ENCODE measurements around the gene OR8I2. TPM values are rescaled to one million over a fixed set of nuclear protein-coding genes. Genes with fewer than 3 reads are reported as not detected.
"Not testable (repeated sequence)": the region's sequence is repeated elsewhere in the genome, so short reads cannot be mapped to it uniquely, and the experiment has no call there.

The OR8I2 gene
- total and polyA plus RNA-seq, 2 donors from 2014 or later, result not detected

GRCh38 chr11:56103210-56103737 is 10.2 kb downstream of the OR8I2 start, which contains the start of gene OR8H2:
Gene OR8H2 (plus strand): TSS chr11:56103687. CDS start chr11:56105043, 1,356 bp downstream.
- intact Hi-C loops (cut with DNase I), result no loop called here
- peak; percentile 97 for FAIRE-seq
- H3K4me1 ChIP-seq (ENCODE audit: control insufficient read depth in 2 of 3, insufficient read depth in 2 of 3, low read depth in 1 of 3, low read length in 3 of 3), result no peaks in the 10 kb centered on the region
- peaks cover 0 to 2% (median 0%) of the 10 kb centered on the region in 3 donors for H3K9me3 ChIP-seq (ENCODE audit: control insufficient read depth in 2 of 3, insufficient read depth in 1 of 3, low read length in 3 of 3)
- DNase-seq, result no peak
- H3K27me3 ChIP-seq (ENCODE audit: control insufficient read depth, insufficient read depth, low read length), result no peaks in the 10 kb centered on the region
- no peaks in the 10 kb centered on the region for H3K36me3 ChIP-seq (ENCODE audit: control insufficient read depth in 2 of 3, insufficient read depth in 3 of 3, low read length in 3 of 3)
- no peak within 1 kb of the TSS for H3K27ac ChIP-seq (ENCODE audit: low read depth in 2 of 2, low read length in 2 of 2)
- H3K9ac ChIP-seq (ENCODE audit: low read length in 3 of 3), result no peak within 1 kb of the TSS
- no peak within 1 kb of the TSS for H3K4me3 ChIP-seq (ENCODE audit: low read length in 3 of 3)
- no peak for TF ChIP-seq CTCF (IDR thresholded peaks at IDR 0.05; ENCODE audit: borderline replicate concordance, extremely low read depth, insufficient read depth)

DNA sequence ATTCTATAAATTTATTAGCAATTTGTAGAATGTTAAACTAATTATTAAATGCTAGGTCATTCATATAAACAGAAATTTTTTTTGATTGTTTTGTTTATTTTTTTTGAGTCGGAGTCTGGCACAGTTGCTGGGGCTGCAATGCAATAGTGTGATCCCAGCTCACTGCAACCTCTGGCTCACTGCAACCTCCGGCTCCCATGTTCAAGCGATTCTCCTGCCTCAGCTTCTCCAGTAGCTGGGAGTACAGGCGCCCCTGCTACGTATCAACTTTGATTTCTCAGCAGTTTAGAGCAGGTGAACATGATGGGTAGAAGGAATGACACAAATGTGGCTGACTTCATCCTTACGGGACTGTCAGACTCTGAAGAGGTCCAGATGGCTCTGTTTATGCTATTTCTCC is 29.0 kb downstream of the OR8I2 start, which contains the start of gene OR8H3:
Gene OR8H3 (plus strand): TSS at position 301 of the 400 bp plus-strand sequence. CDS start 0 bp downstream, at position 301.
- FAIRE-seq, result no peak
- H3K4me1 ChIP-seq (ENCODE audit: control insufficient read depth in 2 of 3, insufficient read depth in 2 of 3, low read depth in 1 of 3, low read length in 3 of 3), result no peaks in the 10 kb centered on the region
- no peak within 1 kb of the TSS for H3K9ac ChIP-seq (ENCODE audit: low read length in 3 of 3)
- DNase-seq, result no peak
- no peaks in the 10 kb centered on the region for H3K9me3 ChIP-seq (ENCODE audit: control insufficient read depth in 2 of 3, insufficient read depth in 1 of 3, low read length in 3 of 3)
- TF ChIP-seq CTCF (IDR thresholded peaks at IDR 0.05; ENCODE audit: borderline replicate concordance, extremely low read depth, insufficient read depth), result no peak
- no peak within 1 kb of the TSS for H3K27ac ChIP-seq (ENCODE audit: low read depth in 2 of 2, low read length in 2 of 2)
- H3K36me3 ChIP-seq (ENCODE audit: control insufficient read depth in 2 of 3, insufficient read depth in 3 of 3, low read length in 3 of 3), result no peaks in the 10 kb centered on the region
- H3K27me3 ChIP-seq (ENCODE audit: control insufficient read depth, insufficient read depth, low read length), result no peaks in the 10 kb centered on the region
- intact Hi-C loops (cut with DNase I), result no loop called here
- H3K4me3 ChIP-seq (ENCODE audit: low read length in 3 of 3), result no peak within 1 kb of the TSS

GRCh38 chr11:56140151-56140661 is 47.1 kb downstream of the OR8I2 start, which contains the start of gene OR8J3:
Gene OR8J3 (minus strand): TSS chr11:56140201. CDS start chr11:56137718, 2,483 bp downstream.
- Histone ChIP-seq H3K4me1 (ENCODE audit: control insufficient read depth in 2 of 3, insufficient read depth in 2 of 3, low read depth in 1 of 3, low read length in 3 of 3) (no peaks in the 10 kb centered on the region), H3K36me3 (ENCODE audit: control insufficient read depth in 2 of 3, insufficient read depth in 3 of 3, low read length in 3 of 3) (no peaks in the 10 kb centered on the region), H3K27ac (ENCODE audit: low read depth in 2 of 2, low read length in 2 of 2) (no peak within 1 kb of the TSS), H3K9me3 (ENCODE audit: control insufficient read depth in 2 of 3, insufficient read depth in 1 of 3, low read length in 3 of 3) (peaks cover 0 to 9% (median 0%) of the 10 kb centered on the region in 3 donors), H3K27me3 (ENCODE audit: control insufficient read depth, insufficient read depth, low read length) (no peaks in the 10 kb centered on the region), H3K9ac (ENCODE audit: low read length in 3 of 3) (no peak within 1 kb of the TSS), H3K4me3 (ENCODE audit: low read length in 3 of 3) (no peak within 1 kb of the TSS)
- no peak for FAIRE-seq
- no peak for TF ChIP-seq CTCF (IDR thresholded peaks at IDR 0.05; ENCODE audit: borderline replicate concordance, extremely low read depth, insufficient read depth)
- no peak for DNase-seq
- intact Hi-C loops (cut with DNase I), result no loop called here

- intact Hi-C loops (cut with DNase I); H3K4me1 ChIP-seq (ENCODE audit: control insufficient read depth in 2 of 3, insufficient read depth in 2 of 3, low read depth in 1 of 3, low read length in 3 of 3); H3K27ac ChIP-seq (ENCODE audit: low read depth in 2 of 2, low read length in 2 of 2); H3K4me3 ChIP-seq (ENCODE audit: low read length in 3 of 3); H3K27me3 ChIP-seq (ENCODE audit: control insufficient read depth, insufficient read depth, low read length); DNase-seq; H3K9ac ChIP-seq (ENCODE audit: low read length in 3 of 3); H3K9me3 ChIP-seq (ENCODE audit: control insufficient read depth in 2 of 3, insufficient read depth in 1 of 3, low read length in 3 of 3); H3K36me3 ChIP-seq (ENCODE audit: control insufficient read depth in 2 of 3, insufficient read depth in 3 of 3, low read length in 3 of 3); FAIRE-seq: not testable (repeated sequence)
Observed at GRCh38 chr11:56143681-56144080, 50.6 kb downstream of the OR8I2 start.

Other genes with a start within 250 kb of the OR8I2 start
- gene TRIM51, start 210.0 kb upstream of the OR8I2 start, total RNA-seq, result not detected
- gene TRIM51, start 210.0 kb upstream of the OR8I2 start, polyA plus RNA-seq (ENCODE audit: insufficient read depth, low read depth, low replicate concordance), result not detected
- gene OR5W2, start 178.7 kb upstream of the OR8I2 start, total RNA-seq, result not detected
- not detected for gene OR5W2, start 178.7 kb upstream of the OR8I2 start, polyA plus RNA-seq (ENCODE audit: insufficient read depth, low read depth, low replicate concordance)
- gene OR5I1, start 156.9 kb upstream of the OR8I2 start, total RNA-seq, result not detected
- gene OR5I1, start 156.9 kb upstream of the OR8I2 start, polyA plus RNA-seq (ENCODE audit: insufficient read depth, low read depth, low replicate concordance), result not detected
- not detected for gene OR10AG1, start 123.4 kb upstream of the OR8I2 start, total RNA-seq
- not detected for gene OR10AG1, start 123.4 kb upstream of the OR8I2 start, polyA plus RNA-seq (ENCODE audit: insufficient read depth, low read depth, low replicate concordance)
- gene OR5F1, start 98.7 kb upstream of the OR8I2 start, total RNA-seq, result not detected
- gene OR5F1, start 98.7 kb upstream of the OR8I2 start, polyA plus RNA-seq (ENCODE audit: insufficient read depth, low read depth, low replicate concordance), result not detected
- not detected for gene OR5AS1, start 65.7 kb upstream of the OR8I2 start, total RNA-seq
- gene OR5AS1, start 65.7 kb upstream of the OR8I2 start, polyA plus RNA-seq (ENCODE audit: insufficient read depth, low read depth, low replicate concordance), result not detected
- not detected for gene OR8H2, start 10.4 kb downstream of the OR8I2 start, total RNA-seq
- gene OR8H2, start 10.4 kb downstream of the OR8I2 start, polyA plus RNA-seq (ENCODE audit: insufficient read depth, low read depth, low replicate concordance), result not detected
- not detected for gene OR8H3, start 29.1 kb downstream of the OR8I2 start, total RNA-seq
- not detected for gene OR8H3, start 29.1 kb downstream of the OR8I2 start, polyA plus RNA-seq (ENCODE audit: insufficient read depth, low read depth, low replicate concordance)
- not detected for gene OR8J3, start 46.9 kb downstream of the OR8I2 start, total RNA-seq
- not detected for gene OR8J3, start 46.9 kb downstream of the OR8I2 start, polyA plus RNA-seq (ENCODE audit: insufficient read depth, low read depth, low replicate concordance)
- not detected for gene OR8K5, start 67.0 kb downstream of the OR8I2 start, total RNA-seq
- not detected for gene OR8K5, start 67.0 kb downstream of the OR8I2 start, polyA plus RNA-seq (ENCODE audit: insufficient read depth, low read depth, low replicate concordance)
- not detected for gene OR5J2, start 83.3 kb downstream of the OR8I2 start, total RNA-seq
- not detected for gene OR5J2, start 83.3 kb downstream of the OR8I2 start, polyA plus RNA-seq (ENCODE audit: insufficient read depth, low read depth, low replicate concordance)
- not detected for gene OR5T2, start 140.9 kb downstream of the OR8I2 start, total RNA-seq
- not detected for gene OR5T2, start 140.9 kb downstream of the OR8I2 start, polyA plus RNA-seq (ENCODE audit: insufficient read depth, low read depth, low replicate concordance)
- not detected for gene OR5T3, start 158.9 kb downstream of the OR8I2 start, total RNA-seq
- not detected for gene OR5T3, start 158.9 kb downstream of the OR8I2 start, polyA plus RNA-seq (ENCODE audit: insufficient read depth, low read depth, low replicate concordance)
- gene OR5T1, start 180.8 kb downstream of the OR8I2 start, total RNA-seq, result not detected
- gene OR5T1, start 180.8 kb downstream of the OR8I2 start, polyA plus RNA-seq (ENCODE audit: insufficient read depth, low read depth, low replicate concordance), result not detected
- gene OR8H1, start 198.9 kb downstream of the OR8I2 start, total RNA-seq, result not detected
- not detected for gene OR8H1, start 198.9 kb downstream of the OR8I2 start, polyA plus RNA-seq (ENCODE audit: insufficient read depth, low read depth, low replicate concordance)
- gene OR8K3, start 221.8 kb downstream of the OR8I2 start, total RNA-seq, result not detected
- not detected for gene OR8K3, start 221.8 kb downstream of the OR8I2 start, polyA plus RNA-seq (ENCODE audit: insufficient read depth, low read depth, low replicate concordance)